22Rv1 (cell line): ENCODE results near the gene GPR52.

Experiments
- H3K27ac ChIP-seq: fragments of 450-650 bp; 2 replicates; pipeline ENCODE4 v1.5.1; 2017
- ZFX ChIP-seq: fragments of 450-650 bp; IDR thresholded peaks from 2 replicates; pipeline ENCODE4 v1.6.1; 2017; ENCODE audit warnings: antibody characterized with exemption, borderline replicate concordance
- TF ChIP-seq, protein P1 (sequence below): fragments of 450-650 bp; IDR thresholded peaks from 2 replicates; pipeline ENCODE4 v1.5.1; 2017; ENCODE audit warnings: mild to moderate bottlenecking

The GPR52 gene

DNA sequence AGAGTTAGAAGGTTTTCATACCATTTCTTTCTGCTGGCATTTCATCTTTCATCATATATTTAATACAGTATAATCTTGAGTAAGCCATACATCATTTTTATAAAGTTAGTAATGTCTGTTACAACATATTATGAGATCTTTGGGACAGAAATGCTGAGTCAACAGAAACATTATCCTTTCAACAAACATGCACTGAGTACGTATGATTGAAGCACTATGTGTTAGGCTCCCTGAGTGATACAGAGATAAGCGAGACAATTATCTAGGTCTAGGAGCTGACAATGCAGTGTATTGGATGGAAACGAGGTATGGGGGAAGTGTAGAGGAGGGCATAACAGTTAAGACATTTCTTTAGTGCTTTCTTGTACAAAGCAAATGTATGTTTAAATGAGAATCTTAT is 19.7 kb upstream of the GPR52 start:
- TF ChIP-seq, protein P1, sequence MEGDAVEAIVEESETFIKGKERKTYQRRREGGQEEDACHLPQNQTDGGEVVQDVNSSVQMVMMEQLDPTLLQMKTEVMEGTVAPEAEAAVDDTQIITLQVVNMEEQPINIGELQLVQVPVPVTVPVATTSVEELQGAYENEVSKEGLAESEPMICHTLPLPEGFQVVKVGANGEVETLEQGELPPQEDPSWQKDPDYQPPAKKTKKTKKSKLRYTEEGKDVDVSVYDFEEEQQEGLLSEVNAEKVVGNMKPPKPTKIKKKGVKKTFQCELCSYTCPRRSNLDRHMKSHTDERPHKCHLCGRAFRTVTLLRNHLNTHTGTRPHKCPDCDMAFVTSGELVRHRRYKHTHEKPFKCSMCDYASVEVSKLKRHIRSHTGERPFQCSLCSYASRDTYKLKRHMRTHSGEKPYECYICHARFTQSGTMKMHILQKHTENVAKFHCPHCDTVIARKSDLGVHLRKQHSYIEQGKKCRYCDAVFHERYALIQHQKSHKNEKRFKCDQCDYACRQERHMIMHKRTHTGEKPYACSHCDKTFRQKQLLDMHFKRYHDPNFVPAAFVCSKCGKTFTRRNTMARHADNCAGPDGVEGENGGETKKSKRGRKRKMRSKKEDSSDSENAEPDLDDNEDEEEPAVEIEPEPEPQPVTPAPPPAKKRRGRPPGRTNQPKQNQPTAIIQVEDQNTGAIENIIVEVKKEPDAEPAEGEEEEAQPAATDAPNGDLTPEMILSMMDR, result no peak
- TF ChIP-seq ZFX, result no peak
- no peak overlapping the region for H3K27ac ChIP-seq

DNA sequence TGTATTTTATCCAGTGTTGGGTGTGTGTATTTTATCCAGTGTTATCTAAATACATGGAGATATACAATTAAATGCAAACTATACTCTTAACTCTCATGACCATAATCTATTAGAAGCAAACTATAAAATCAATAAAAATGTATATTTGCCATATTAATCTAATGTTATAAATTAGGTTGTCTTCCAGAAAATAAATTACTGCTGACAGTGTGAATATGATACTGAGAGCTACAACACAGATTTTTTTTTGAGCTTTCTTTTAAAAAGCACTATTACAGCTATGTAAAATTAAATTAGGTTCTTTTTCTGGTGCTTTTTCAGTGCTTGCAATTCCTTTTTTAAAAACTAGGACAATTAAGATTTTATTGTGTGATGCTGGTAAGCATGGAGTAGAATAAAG is 19.0 kb upstream of the GPR52 start:
- H3K27ac ChIP-seq, result no peak overlapping the region
- TF ChIP-seq, protein P1, result no peak
- no peak for TF ChIP-seq ZFX

DNA sequence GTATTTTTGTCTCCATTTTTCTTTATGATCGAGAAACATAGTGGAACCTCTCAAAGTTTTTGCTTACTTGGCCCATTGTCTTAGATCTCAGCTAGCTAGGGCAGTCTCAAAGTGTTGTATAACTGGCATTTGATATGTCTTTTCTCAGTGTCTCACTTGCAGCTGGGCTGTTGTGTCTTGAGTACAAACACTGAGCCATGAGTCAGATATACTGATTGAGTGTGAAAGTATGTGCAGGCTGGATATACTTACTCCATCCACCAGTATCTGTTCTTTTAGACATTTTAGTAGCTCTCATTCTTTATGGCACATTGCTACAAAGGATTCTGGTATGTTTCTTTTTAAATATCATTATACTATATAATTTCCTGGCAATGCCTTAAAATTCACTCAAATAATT is 14.3 kb upstream of the GPR52 start:
- TF ChIP-seq, protein P1, result no peak
- no peak for TF ChIP-seq ZFX
- no peak overlapping the region for H3K27ac ChIP-seq

DNA sequence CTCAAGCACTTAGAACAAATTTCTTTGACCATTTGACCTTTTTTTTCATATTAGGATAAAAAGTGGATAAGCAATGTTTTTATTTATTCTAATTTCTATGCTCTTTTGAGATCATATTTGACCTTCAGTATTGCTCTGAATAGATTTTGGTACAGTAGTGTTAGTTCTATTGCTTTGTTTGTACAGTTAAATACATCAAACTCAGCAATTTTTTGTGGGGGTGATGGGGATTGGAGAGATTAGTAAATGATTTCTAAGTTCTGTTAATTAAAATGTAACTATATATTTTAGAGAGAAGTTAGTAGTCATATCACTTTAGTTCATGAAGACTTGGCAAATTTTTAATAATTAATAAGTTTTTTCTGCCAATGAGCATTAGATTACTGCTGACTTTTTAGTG is 2.4 kb upstream of the GPR52 start:
- TF ChIP-seq ZFX, result no peak
- TF ChIP-seq, protein P1, result no peak
- H3K27ac ChIP-seq, result no peak overlapping the region

DNA sequence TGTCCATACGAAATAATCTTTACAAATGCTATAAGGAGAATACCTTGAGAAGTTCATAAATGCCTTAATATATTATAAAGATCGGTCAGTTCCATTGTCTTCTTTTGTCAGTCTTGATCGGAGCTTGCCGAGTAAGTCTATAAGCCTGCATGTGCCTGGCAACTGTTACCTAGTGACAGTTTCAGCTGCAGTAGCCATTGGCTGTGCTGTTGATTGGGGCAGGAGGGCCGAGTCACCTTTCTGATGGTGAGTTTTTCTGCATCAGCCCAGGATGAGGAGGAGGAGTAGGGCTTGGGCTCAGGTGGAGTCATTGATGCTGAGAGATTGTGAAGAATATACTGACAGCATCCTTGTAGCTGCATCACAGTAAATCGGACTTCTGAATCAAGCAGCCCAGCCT is 1.9 kb upstream of the GPR52 start:
- TF ChIP-seq ZFX, result no peak
- TF ChIP-seq, protein P1, result no peak
- no peak overlapping the region for H3K27ac ChIP-seq

DNA sequence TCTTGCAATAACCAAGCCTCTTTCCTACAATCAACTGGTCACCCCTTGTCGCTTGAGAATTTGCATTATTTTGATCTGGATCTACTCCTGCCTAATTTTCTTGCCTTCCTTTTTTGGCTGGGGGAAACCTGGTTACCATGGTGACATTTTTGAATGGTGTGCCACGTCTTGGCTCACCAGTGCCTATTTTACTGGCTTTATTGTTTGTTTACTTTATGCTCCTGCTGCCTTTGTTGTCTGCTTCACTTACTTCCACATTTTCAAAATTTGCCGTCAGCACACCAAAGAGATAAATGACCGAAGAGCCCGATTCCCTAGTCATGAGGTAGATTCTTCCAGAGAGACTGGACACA is 743 bp downstream of the GPR52 start:
- TF ChIP-seq, protein P1, result no peak
- no peak for TF ChIP-seq ZFX

DNA sequence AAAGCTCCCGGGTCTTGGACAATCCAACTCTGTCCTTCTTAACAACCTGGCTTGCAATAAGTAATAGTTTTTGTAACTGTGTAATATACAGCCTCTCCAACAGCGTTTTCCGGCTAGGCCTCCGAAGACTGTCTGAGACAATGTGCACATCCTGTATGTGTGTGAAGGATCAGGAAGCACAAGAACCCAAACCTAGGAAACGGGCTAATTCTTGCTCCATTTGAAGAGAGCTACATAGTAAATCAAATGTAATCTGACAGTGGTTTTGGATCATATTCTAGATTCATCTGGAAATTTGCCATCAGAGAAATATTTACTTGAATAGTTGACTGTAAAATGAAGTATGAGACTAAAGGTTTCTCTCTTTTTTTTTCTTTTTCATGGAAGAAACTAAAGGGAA is 1.2 kb downstream of the GPR52 start:
- no peak overlapping the region for H3K27ac ChIP-seq
- TF ChIP-seq, protein P1, result no peak
- TF ChIP-seq ZFX, result no peak

More for the DNA sequence above, 743 bp downstream of the GPR52 start:
- no peak overlapping the region for H3K27ac ChIP-seq
